NCI-H2196 (cell line): ENCODE data around the gene LAMC3.
"Not testable (repeated sequence)": the region's sequence is repeated elsewhere in the genome, so short reads cannot be mapped to it uniquely, and the experiment has no call there.

Experiments
- DNase-seq: peaks from one replicate; lab custom pipeline; 2025; ENCODE audit not compliant: unreplicated experiment; lab: John Stamatoyannopoulos, UW

Gene LAMC3

DNA sequence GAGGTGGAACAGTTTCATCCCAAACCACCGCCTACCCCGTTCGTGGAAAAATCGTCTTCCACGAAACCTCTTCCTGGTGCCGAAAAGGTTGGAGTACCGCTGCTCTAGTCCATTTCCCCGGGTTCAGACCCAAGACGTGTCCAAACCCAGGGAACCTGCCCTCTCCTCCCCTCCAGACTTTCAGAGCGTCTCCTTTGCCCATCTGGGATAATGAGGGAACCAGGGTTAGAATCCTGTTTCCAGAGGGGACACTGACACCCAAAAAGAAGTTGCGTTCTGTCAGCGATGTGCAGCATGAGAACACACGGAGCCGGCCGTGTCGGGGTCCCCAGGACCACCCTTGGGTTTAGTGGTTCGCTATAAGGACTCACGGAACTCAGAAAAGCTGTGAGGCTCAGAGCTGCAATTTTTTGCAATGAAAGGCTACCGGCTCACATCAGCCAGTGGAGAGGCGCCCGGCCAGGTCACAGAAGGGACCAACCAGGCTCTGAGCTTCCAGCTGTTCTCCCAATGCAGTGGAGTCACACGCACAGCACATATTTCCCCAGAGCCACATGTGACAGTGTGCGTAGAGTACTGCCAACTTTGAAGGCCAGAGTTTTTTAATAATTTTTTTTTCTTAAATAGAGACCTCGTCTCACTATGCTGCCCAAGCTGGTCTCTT lies 19.4 kb downstream of the LAMC3 start:
- no peak for DNase-seq

DNA sequence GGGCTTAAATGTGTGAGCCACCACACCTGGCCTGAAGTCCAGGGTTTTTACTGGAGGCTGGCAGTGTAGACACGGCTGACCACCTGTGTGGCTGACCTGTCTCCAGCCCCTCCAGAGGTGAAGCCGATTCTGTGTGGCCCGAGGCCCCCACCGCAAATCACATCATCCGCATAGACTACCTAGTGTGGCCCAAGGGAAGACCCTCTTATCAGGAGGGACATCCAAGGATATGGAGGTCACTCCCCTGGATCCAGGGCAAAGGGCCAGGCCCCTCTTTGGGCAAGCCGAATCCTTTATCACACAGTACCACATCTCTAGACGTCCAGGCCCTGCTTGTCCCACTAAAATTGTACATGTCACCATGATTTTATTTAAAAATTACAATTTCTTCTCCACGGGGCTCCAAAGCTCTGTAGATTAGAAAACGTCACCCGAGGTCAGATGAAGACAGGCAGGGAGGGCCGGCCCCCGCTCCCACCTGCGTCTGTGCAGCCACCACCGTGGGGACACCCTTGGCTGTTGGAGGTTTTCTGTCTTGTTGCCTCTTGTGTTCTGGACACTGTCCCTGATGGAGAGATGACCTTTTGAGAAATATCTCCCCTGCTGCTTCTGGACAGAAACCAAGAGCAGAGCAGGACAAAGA lies 20.1 kb downstream of the LAMC3 start:
- no peak for DNase-seq

- no peak for DNase-seq
These were observed 20.6 kb downstream of the LAMC3 start for GRCh38 chr9:131029574-131029952.

GRCh38 chr9:131030239-131031004 lies 21.4 kb downstream of the LAMC3 start:
- DNase-seq = no peak

DNA sequence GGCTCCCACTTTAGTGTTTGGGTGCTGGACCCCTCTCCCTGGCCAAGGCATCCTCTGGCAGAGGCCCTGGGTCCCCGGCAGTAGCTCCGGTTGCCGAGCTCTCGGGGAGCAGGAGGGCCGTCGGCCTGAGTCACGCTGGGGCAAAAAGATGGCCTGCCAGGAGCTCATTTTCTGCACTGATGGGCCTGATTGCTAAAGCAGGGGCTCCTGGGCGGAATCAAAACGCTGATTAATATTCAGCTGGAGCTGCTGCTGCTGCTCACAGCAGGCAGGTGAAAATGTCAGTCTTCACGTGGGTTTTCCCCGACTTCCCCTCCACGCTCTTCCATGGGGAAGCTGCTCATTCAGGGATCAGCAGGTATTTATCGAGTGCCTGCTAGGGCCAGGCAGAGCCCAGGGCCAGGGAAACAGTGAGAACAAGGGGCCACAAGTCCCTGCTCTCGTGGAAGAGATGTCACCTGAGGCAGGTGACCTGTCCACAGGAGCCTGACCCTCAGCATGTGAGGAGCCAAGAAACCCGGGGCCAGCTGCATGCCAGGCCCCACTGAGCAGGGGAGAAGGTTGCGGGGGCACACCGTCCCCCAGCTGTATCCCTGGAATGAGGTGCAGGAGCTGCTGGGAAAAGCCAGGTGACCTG lies 22.1 kb downstream of the LAMC3 start:
- no peak for DNase-seq

DNA sequence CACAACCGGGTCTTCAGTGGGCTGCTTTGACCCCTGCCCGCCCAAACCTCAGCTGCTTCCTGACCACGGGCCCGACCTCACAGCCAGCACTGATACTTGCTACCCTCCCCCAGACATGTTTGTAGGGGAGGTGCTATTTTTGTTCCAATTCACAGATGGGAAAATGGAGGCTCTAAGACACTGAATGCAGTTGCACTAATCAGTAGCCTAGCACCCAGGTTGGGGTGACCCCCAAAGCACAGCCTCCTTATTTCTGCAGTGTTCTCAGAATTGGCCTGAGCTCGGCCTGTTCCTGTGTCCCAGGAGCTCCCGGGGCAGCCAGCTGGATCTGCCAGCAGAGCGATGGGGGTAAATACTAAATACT lies 22.6 kb downstream of the LAMC3 start:
- no peak for DNase-seq

- DNase-seq = no peak
These were observed 23.4 kb downstream of the LAMC3 start for GRCh38 chr9:131032384-131032783.

GRCh38 chr9:131033269-131034224 lies 24.6 kb downstream of the LAMC3 start:
- DNase-seq = no peak

DNA sequence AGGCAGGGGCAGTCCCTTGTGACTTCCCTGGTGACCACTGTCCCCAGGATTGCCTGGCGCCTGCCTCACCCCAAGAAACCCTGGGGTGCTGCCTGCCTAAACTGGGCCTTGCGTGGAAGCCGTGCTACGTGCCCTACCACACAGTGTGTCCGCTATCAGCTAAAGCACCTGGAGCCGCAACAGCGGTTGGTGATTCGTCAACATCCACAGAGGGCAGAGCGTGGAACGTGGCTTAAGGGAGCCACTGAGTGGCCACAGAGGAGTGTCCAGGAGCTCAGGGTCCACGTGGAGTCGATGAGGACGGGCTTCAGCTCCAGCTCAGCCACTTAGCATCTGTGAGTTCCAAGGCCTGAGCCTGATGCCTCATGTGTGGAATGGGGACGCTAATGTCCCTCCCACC lies 25.3 kb downstream of the LAMC3 start:
- no peak for DNase-seq

GRCh38 chr9:131034749-131035148 lies 25.8 kb downstream of the LAMC3 start:
- DNase-seq = not testable (repeated sequence)

- DNase-seq = no peak
These were observed 26.6 kb downstream of the LAMC3 start for GRCh38 chr9:131035548-131035947.

DNA sequence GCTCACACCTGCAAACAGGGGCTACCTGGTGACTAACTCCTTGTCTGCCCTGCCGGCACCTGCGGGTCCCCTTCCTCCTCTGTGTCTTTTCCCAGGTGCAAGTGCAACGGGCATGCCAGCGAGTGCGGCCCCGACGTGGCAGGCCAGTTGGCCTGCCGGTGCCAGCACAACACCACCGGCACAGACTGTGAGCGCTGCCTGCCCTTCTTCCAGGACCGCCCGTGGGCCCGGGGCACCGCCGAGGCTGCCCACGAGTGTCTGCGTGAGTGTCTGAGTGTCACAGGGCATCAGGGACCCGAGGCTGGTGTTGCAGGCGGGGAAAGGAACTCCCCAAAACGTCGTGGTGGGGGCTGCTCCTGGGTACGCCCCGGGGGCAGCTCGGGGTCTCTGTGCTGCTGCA lies 27.1 kb downstream of the LAMC3 start:
- no peak for DNase-seq

DNA sequence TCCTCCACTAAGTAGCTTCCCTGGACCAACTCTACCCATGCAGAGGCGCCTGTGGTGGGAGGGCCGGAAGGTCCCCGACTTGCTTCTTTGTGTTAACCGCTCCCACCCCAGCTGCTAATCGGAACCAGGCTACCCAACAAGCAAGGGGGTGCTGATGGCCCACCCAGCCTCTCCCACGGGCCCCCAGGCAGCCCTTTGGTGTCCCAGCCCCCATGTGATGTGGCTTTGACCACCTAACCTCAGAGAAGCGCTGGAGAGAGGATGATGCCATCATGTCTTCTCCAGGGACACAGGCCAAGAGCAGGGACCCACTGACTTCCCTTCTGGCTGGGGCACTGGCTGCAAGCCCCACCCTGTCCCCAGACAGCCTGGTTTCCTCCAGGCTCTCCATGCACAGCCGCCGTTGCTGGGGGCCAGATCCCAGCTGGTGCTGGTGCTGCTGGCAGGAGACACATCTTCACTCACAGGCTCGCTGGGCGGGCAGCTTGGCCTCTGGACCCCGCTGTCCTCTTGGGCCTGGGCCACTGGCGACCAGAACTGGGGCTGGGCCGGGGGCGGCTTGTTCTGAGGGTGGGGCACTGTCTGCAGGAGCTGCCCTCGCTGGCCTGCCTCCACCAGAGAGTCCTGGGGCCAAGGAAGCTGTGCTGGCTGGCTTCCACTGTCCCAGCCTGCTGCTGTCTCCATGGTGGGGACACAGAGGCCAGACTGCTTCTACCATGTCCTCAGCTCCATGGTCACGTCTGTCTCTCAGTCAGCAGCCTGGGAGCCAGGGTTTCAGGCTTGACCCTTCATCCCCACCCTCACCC lies 27.8 kb downstream of the LAMC3 start:
- no peak for DNase-seq

- DNase-seq = no peak
These were observed 28.6 kb downstream of the LAMC3 start for GRCh38 chr9:131037335-131038255.

- no peak for DNase-seq
These were observed 29.5 kb downstream of the LAMC3 start for GRCh38 chr9:131038256-131039128.

GRCh38 chr9:131039129-131039954 lies 30.4 kb downstream of the LAMC3 start:
- DNase-seq = no peak

- no peak for DNase-seq
These were observed 33.7 kb downstream of the LAMC3 start for GRCh38 chr9:131042666-131043065.
